Cardiac fibroblast (primary cell): ENCODE data around the gene WDTC1.
"Not testable (repeated sequence)": the region's sequence is repeated elsewhere in the genome, so short reads cannot be mapped to it uniquely, and the experiment has no call there.

Source experiments
- DNase-seq, 2 donors: peaks; one replicate each; pipeline versions ENCODE4 v3.0.0 to v3.0.0-alpha.2; 2010; ENCODE audit warnings: low read depth in 2 of 2
- H3K4me3 ChIP-seq, 2 donors: replicated peaks in 1 of 2; 1 replicate in 1 of 2; 2 replicates in 1 of 2; pipeline ENCODE4 v1.5.1; 2011; ENCODE audit warnings: low read depth in 2 of 2, low read length in 2 of 2, mild to moderate bottlenecking in 2 of 2, moderate library complexity in 1 of 2
- CTCF ChIP-seq: IDR thresholded peaks from one replicate; pipeline ENCODE4 v1.5.1; 2011; ENCODE audit warnings: low read depth, mild to moderate bottlenecking, low read length, inconsistent platforms

WDTC1 gene

GRCh38 chr1:27216466-27216865 lies 18.0 kb upstream of the WDTC1 start:
- TF ChIP-seq CTCF: no peak
- H3K4me3 ChIP-seq: no peak overlapping the region
- DNase-seq: no peak

DNA sequence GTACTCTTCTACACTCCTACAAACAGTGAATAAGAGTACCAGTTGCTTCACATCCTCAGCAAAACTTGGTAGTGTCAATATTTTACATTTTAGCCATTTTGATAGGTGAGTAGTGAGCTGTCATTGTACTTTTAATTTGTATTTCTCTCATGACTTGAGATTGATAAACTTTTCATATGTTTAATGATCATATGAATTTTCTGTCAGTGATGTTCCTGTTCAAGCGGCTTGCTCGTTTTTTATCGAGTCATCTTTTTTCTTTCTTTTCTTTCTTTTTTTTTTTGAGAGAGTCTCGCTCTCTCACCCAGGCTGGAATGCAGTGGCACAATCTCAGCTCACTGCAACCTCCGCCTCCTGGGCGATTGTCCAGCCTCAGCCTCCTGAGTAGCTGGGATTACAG lies 17.0 kb upstream of the WDTC1 start:
- H3K4me3 ChIP-seq: no peak overlapping the region
- DNase-seq: no peak
- TF ChIP-seq CTCF: no peak

DNA sequence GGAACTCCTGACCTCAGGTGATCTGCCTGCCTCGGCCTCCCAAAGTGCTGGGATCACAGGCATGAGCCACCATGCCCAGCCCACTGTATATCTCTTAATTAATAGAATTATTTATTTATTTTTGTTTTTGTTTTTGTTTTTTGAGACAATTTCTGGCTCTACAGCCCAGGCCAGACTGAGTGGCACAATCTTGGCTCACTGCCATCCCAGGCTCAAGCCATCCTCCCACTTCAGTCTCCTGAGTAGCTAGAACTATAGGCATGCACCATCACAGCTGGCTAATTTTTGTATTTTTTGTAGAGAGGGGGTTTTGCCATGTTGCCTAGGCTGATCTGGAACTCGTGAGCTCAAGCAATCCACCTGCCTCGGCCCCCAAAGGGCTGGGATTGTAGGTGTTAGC lies 15.7 kb upstream of the WDTC1 start:
- no peak for TF ChIP-seq CTCF
- no peak overlapping the region for H3K4me3 ChIP-seq
- peak in 1 of 2 donors; percentile 15 for DNase-seq

DNA sequence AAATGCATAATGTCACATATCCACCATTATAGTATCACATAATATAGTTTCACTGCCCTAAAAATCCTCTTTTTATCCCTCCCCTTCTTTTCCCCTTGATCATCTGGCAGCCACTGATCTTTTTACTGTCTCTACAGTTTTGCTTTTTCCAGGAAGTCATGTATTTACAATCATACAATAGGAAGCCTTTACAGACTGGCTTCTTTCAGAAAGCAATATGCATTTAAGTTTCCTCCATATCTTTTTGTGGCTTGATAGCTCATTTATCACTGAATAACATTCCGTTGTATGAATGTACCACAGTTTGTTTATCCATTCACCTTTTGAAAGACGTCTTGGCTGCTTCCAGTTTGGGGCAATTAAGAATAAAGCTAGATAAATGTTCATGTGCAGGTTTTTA lies 14.3 kb upstream of the WDTC1 start:
- no peak overlapping the region for H3K4me3 ChIP-seq
- TF ChIP-seq CTCF: no peak
- no peak for DNase-seq

DNA sequence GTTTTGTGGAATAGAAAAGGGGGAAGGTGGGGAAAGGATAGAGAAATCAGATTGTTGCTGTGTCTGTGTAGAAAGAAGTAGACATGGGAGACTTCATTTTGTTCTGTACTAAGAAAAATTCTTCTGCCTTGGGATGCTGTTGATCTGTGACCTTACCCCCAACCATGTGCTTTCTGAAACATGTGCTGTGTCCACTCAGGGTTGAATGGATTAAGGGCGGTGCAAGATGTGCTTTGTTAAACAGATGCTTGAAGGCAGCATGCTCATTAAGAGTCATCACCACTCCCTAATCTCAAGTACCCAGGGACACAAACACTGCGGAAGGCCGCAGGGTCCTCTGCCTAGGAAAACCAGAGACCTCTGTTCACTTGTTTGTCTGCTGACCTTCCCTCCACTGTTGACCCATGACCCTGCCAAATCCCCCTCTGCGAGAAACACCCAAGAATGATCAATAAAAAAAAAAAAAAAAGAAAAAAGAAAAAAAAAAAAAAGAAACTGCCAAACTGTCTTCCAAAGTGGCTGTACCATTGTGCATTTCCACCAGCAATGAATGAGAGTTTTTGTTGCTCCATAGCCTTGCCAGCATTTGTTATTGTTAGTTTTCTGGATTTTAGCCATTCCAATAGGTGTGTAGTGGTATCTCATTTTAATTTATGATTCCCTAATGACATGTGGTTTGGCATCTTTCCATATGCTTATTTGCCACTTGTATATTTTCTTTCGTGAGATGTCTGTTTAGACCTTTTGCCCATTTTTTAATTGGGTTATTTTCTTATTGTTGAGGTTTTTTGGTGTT lies 13.5 kb upstream of the WDTC1 start:
- DNase-seq, H3K4me3 ChIP-seq: not testable (repeated sequence)

DNA sequence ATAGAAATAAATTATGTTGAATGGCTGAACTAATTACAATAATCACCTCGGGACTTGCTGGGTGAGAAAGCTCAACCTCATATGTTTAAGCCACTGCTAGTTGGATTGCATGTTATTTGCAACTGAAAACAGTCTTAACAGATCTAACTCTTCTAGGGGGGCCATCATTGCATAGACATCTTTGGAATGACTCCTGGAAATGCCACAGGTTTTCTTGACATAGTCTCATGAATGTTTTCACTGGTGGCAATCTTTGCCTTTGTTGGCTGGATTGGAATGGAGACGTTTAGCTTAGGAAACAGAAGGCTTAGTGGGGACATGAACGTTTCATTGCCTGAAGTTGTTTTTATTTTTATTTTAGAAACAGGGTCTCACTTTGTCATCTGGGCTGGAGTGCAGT lies 8.8 kb upstream of the WDTC1 start:
- TF ChIP-seq CTCF: no peak
- H3K4me3 ChIP-seq: no peak overlapping the region

GRCh38 chr1:27227765-27228164 lies 6.7 kb upstream of the WDTC1 start:
- no peak overlapping the region for H3K4me3 ChIP-seq
- no peak for DNase-seq
- no peak for TF ChIP-seq CTCF

More for the DNA sequence above, 8.8 kb upstream of the WDTC1 start:
- no peak for DNase-seq
